Measurements from ENCODE around the gene SNRPD2.

DNA sequence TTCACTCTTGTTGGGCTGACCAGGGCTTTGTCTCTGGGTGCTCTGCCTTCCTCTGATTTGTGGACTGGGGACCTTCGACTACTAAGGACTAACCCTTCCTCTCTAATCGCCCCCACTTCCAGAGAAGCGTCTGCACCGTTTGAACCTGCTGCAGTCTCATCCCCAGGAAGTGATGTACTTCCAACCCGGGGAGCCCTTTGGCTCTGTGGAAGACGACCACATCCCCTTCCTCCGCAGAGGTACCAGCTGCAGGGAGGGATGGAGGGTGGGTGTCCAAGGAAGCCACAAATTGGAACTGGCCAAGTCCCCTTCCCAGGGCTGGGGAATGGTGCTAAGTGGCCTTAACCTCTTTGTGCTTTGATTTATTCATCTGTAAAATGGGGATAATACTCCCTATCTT lies 9.9 kb upstream of the SNRPD2 start:
- TF ChIP-seq, protein P1, sequence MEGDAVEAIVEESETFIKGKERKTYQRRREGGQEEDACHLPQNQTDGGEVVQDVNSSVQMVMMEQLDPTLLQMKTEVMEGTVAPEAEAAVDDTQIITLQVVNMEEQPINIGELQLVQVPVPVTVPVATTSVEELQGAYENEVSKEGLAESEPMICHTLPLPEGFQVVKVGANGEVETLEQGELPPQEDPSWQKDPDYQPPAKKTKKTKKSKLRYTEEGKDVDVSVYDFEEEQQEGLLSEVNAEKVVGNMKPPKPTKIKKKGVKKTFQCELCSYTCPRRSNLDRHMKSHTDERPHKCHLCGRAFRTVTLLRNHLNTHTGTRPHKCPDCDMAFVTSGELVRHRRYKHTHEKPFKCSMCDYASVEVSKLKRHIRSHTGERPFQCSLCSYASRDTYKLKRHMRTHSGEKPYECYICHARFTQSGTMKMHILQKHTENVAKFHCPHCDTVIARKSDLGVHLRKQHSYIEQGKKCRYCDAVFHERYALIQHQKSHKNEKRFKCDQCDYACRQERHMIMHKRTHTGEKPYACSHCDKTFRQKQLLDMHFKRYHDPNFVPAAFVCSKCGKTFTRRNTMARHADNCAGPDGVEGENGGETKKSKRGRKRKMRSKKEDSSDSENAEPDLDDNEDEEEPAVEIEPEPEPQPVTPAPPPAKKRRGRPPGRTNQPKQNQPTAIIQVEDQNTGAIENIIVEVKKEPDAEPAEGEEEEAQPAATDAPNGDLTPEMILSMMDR (IDR thresholded peaks at IDR 0.05): no peak
- TF ChIP-seq POLR2A (IDR thresholded peaks at IDR 0.05): no peak

All from breast epithelium (tissue), 3 donors.